ENCODE data around the gene TCF12.

TCF12 gene

DNA sequence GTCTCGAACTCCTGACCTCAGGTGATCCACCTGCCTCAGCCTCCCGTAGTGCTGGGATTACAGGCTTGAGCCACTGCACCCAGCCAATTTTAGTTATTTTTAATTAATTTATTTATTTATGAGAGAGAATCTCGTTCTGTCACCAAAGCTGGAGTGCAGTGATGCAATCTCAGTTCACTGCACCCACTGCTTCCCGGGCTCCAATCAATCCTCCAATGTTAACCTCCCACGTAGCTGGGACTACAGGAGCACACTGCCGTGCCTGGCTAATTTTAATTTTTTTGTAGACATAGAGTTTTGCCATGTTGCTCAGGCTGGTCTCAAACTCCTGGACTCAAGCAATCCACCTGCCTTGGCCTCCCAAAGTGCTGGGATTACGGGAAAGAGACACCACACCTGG, 137.9 kb downstream of the TCF12 start:
- Histone ChIP-seq H4K8ac (ENCODE audit: low read depth, low read length) (no peak overlapping the region), H3K9me3 (replicated peaks in 1 of 2; ENCODE audit: control insufficient read depth in 2 of 2, insufficient read depth in 1 of 2, low read depth in 1 of 2, low read length in 2 of 2) (peaks cover 0 to 5% of the 10 kb centered on the region in 2 donors)
- no CpG with 5 or more reads among the region's 7 CpGs for WGBS, 2 donors (ENCODE audit: extremely low coverage in 2 of 2, insufficient read length in 2 of 2, insufficient replicate concordance in 1 of 2)

DNA sequence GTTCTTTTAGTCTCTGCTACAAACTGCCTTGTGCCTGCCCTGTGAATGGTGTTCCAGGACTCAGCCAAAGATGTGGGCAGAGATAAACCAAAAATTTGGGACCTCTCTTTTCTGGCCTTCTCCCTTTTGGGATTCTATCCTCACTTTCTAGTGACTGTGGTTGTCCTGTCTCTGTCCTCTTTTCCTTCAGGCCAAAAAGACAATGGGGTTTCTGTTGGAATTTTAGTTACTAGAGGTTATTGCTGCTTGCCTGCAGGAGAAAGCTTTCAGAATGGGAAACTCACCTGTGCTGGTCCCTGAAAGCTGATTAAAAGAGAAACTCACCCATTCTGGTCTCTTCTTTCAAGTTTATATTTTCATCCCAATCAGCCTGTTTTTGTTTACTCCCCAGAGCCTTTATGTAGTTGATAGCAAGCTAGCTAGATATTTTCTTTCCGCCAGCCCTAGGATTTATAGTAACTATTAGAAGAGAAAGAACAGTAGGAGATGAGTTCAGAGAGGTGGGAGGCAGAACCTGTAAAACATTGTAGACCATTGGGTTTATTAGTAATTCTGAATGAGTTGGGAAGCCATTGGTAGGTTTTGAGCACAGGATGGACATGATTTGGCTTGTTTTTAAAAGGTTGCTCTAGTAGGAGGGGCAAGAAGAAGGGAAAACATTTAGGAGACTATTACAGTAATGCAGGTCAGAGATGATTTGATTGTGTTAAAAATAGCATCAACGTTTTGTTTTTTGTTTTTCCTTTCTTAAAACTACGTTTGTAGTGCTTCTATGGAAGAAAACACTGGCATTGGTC, 138.9 kb downstream of the TCF12 start:
- no CpG with 5 or more reads among the region's 3 CpGs for WGBS, 2 donors (ENCODE audit: extremely low coverage in 2 of 2, insufficient read length in 2 of 2, insufficient replicate concordance in 1 of 2)
- H3K27ac ChIP-seq (replicated peaks; ENCODE audit: low read length), result no peak overlapping the region

More for the DNA sequence above, 137.9 kb downstream of the TCF12 start:
- Histone ChIP-seq H2BK15ac (ENCODE audit: low read length) (no peak overlapping the region), H4K91ac (ENCODE audit: low read depth, low read length, poor library complexity) (no peak overlapping the region), H2AK5ac (ENCODE audit: low read depth, low read length) (no peak overlapping the region), H3K9ac (ENCODE audit: low read depth, low read length, poor library complexity) (no peak overlapping the region), H3K27me3 (ENCODE audit: control insufficient read depth in 3 of 3, insufficient read depth in 3 of 3, low read depth in 1 of 3, low read length in 3 of 3) (no peaks in the 10 kb centered on the region), H3K14ac (ENCODE audit: low read length) (no peak overlapping the region), H3K4ac (ENCODE audit: low read length) (no peak overlapping the region), H2BK5ac (ENCODE audit: low read length) (no peak overlapping the region), H3K27ac (replicated peaks; ENCODE audit: low read length) (no peak overlapping the region), H3K18ac (ENCODE audit: low read length) (no peak overlapping the region), H2AFZ (ENCODE audit: low read length) (no peak overlapping the region), H3K4me1 (ENCODE audit: control insufficient read depth in 2 of 2, insufficient read depth in 1 of 2, low read depth in 1 of 2, low read length in 2 of 2) (peaks cover 7% of the 10 kb centered on the region in 2 donors), H3K4me3 (ENCODE audit: low read length in 2 of 2) (no peak overlapping the region), H3K79me1 (ENCODE audit: low read depth, low read length) (peaks cover 2% of the 10 kb centered on the region), H2BK12ac (ENCODE audit: low read length) (no peak overlapping the region), H2BK120ac (ENCODE audit: low read depth, low read length) (no peak overlapping the region), H3K36me3 (replicated peaks in 1 of 2; ENCODE audit: control insufficient read depth in 2 of 2, insufficient read depth in 2 of 2, low read length in 2 of 2) (no peaks in the 10 kb centered on the region), H3K4me2 (ENCODE audit: insufficient read depth, low read length, poor library complexity, severe bottlenecking) (no peak overlapping the region), H3K23ac (ENCODE audit: low read depth, low read length, poor library complexity) (no peak overlapping the region)
- no peak for DNase-seq (ENCODE audit: low spot score)

GRCh38 chr15:57059026-57059660, 140.7 kb downstream of the TCF12 start:
- no peak overlapping the region for H4K91ac ChIP-seq (ENCODE audit: low read depth, low read length, poor library complexity)
- no peak overlapping the region for H3K18ac ChIP-seq (ENCODE audit: low read length)
- no peak overlapping the region for H2BK5ac ChIP-seq (ENCODE audit: low read length)
- no peaks in the 10 kb centered on the region for H3K9me3 ChIP-seq (replicated peaks in 1 of 2; ENCODE audit: control insufficient read depth in 2 of 2, insufficient read depth in 1 of 2, low read depth in 1 of 2, low read length in 2 of 2)
- H3K4ac ChIP-seq (ENCODE audit: low read length), result no peak overlapping the region
- H4K8ac ChIP-seq (ENCODE audit: low read depth, low read length), result no peak overlapping the region
- peaks cover 2% of the 10 kb centered on the region for H3K79me1 ChIP-seq (ENCODE audit: low read depth, low read length)
- H3K23ac ChIP-seq (ENCODE audit: low read depth, low read length, poor library complexity), result no peak overlapping the region
- peaks cover 7% of the 10 kb centered on the region in 2 donors for H3K4me1 ChIP-seq (ENCODE audit: control insufficient read depth in 2 of 2, insufficient read depth in 1 of 2, low read depth in 1 of 2, low read length in 2 of 2)
- no peak overlapping the region for H3K9ac ChIP-seq (ENCODE audit: low read depth, low read length, poor library complexity)
- no peak overlapping the region for H2AFZ ChIP-seq (ENCODE audit: low read length)
- no peak for DNase-seq (ENCODE audit: low spot score)
- H3K4me3 ChIP-seq (ENCODE audit: low read length in 2 of 2), result no peak overlapping the region
- H2BK15ac ChIP-seq (ENCODE audit: low read length), result no peak overlapping the region
- no peak overlapping the region for H2AK5ac ChIP-seq (ENCODE audit: low read depth, low read length)
- H3K27ac ChIP-seq (replicated peaks; ENCODE audit: low read length), result no peak overlapping the region
- H3K27me3 ChIP-seq (ENCODE audit: control insufficient read depth in 3 of 3, insufficient read depth in 3 of 3, low read depth in 1 of 3, low read length in 3 of 3), result no peaks in the 10 kb centered on the region
- H3K14ac ChIP-seq (ENCODE audit: low read length), result no peak overlapping the region
- peaks cover 0 to 6% of the 10 kb centered on the region in 2 donors for H3K36me3 ChIP-seq (replicated peaks in 1 of 2; ENCODE audit: control insufficient read depth in 2 of 2, insufficient read depth in 2 of 2, low read length in 2 of 2)
- whole genome bisulfite sequencing, 2 donors (ENCODE audit: extremely low coverage in 2 of 2, insufficient read length in 2 of 2, insufficient replicate concordance in 1 of 2), result no CpG with 5 or more reads among the region's 2 CpGs
- H2BK12ac ChIP-seq (ENCODE audit: low read length), result no peak overlapping the region
- no peak overlapping the region for H2BK120ac ChIP-seq (ENCODE audit: low read depth, low read length)
- no peak overlapping the region for H3K4me2 ChIP-seq (ENCODE audit: insufficient read depth, low read length, poor library complexity, severe bottlenecking)

More for the DNA sequence above, 138.9 kb downstream of the TCF12 start:
- Histone ChIP-seq H3K79me1 (ENCODE audit: low read depth, low read length) (peaks cover 2% of the 10 kb centered on the region), H3K4me1 (ENCODE audit: control insufficient read depth in 2 of 2, insufficient read depth in 1 of 2, low read depth in 1 of 2, low read length in 2 of 2) (peaks cover 7% of the 10 kb centered on the region in 2 donors), H2BK120ac (ENCODE audit: low read depth, low read length) (no peak overlapping the region), H2AK5ac (ENCODE audit: low read depth, low read length) (no peak overlapping the region), H4K91ac (ENCODE audit: low read depth, low read length, poor library complexity) (no peak overlapping the region), H3K14ac (ENCODE audit: low read length) (no peak overlapping the region), H2BK15ac (ENCODE audit: low read length) (no peak overlapping the region), H3K4ac (ENCODE audit: low read length) (no peak overlapping the region), H3K9ac (ENCODE audit: low read depth, low read length, poor library complexity) (no peak overlapping the region), H2AFZ (ENCODE audit: low read length) (no peak overlapping the region), H3K36me3 (replicated peaks in 1 of 2; ENCODE audit: control insufficient read depth in 2 of 2, insufficient read depth in 2 of 2, low read length in 2 of 2) (no peaks in the 10 kb centered on the region), H2BK12ac (ENCODE audit: low read length) (no peak overlapping the region), H3K9me3 (replicated peaks in 1 of 2; ENCODE audit: control insufficient read depth in 2 of 2, insufficient read depth in 1 of 2, low read depth in 1 of 2, low read length in 2 of 2) (no peaks in the 10 kb centered on the region), H3K23ac (ENCODE audit: low read depth, low read length, poor library complexity) (no peak overlapping the region), H3K4me2 (ENCODE audit: insufficient read depth, low read length, poor library complexity, severe bottlenecking) (no peak overlapping the region), H2BK5ac (ENCODE audit: low read length) (no peak overlapping the region), H3K4me3 (ENCODE audit: low read length in 2 of 2) (no peak overlapping the region), H4K8ac (ENCODE audit: low read depth, low read length) (no peak overlapping the region), H3K18ac (ENCODE audit: low read length) (no peak overlapping the region), H3K27me3 (ENCODE audit: control insufficient read depth in 3 of 3, insufficient read depth in 3 of 3, low read depth in 1 of 3, low read length in 3 of 3) (no peaks in the 10 kb centered on the region)
- no peak for DNase-seq (ENCODE audit: low spot score)

DNA sequence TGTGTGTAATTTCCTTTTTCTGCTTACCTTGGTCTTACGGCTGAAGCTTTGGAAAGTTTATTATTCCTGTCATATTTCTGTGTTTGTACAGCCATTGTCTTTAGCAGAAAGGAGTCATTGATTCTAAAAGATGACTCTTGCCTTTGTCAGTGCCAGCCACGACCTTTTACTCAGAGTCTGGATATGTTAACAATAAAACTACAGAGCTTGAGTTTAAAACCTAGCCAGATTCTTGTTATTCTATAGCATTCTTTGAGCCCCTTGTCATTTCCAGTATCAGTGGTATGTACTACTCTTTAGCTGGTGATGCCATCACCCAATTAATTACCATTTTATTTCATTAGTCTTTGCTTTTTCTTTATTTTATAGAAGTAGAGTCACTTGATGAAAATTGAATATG, 142.4 kb downstream of the TCF12 start:
- Histone ChIP-seq H3K27me3 (ENCODE audit: control insufficient read depth in 3 of 3, insufficient read depth in 3 of 3, low read depth in 1 of 3, low read length in 3 of 3) (no peaks in the 10 kb centered on the region), H3K36me3 (replicated peaks in 1 of 2; ENCODE audit: control insufficient read depth in 2 of 2, insufficient read depth in 2 of 2, low read length in 2 of 2) (peaks cover 0 to 13% of the 10 kb centered on the region in 2 donors), H4K91ac (ENCODE audit: low read depth, low read length, poor library complexity) (no peak overlapping the region), H3K18ac (ENCODE audit: low read length) (no peak overlapping the region), H2BK120ac (ENCODE audit: low read depth, low read length) (no peak overlapping the region), H3K9ac (ENCODE audit: low read depth, low read length, poor library complexity) (no peak overlapping the region), H3K27ac (replicated peaks; ENCODE audit: low read length) (no peak overlapping the region), H2AK5ac (ENCODE audit: low read depth, low read length) (no peak overlapping the region), H3K23ac (ENCODE audit: low read depth, low read length, poor library complexity) (no peak overlapping the region), H2AFZ (ENCODE audit: low read length) (no peak overlapping the region), H2BK15ac (ENCODE audit: low read length) (no peak overlapping the region), H3K79me1 (ENCODE audit: low read depth, low read length) (peaks cover 2% of the 10 kb centered on the region), H2BK5ac (ENCODE audit: low read length) (no peak overlapping the region), H4K8ac (ENCODE audit: low read depth, low read length) (no peak overlapping the region), H3K4ac (ENCODE audit: low read length) (no peak overlapping the region), H3K4me2 (ENCODE audit: insufficient read depth, low read length, poor library complexity, severe bottlenecking) (no peak overlapping the region), H3K4me1 (ENCODE audit: control insufficient read depth in 2 of 2, insufficient read depth in 1 of 2, low read depth in 1 of 2, low read length in 2 of 2) (peaks cover 7% of the 10 kb centered on the region in 2 donors), H2BK12ac (ENCODE audit: low read length) (no peak overlapping the region), H3K14ac (ENCODE audit: low read length) (no peak overlapping the region), H3K9me3 (replicated peaks in 1 of 2; ENCODE audit: control insufficient read depth in 2 of 2, insufficient read depth in 1 of 2, low read depth in 1 of 2, low read length in 2 of 2) (no peaks in the 10 kb centered on the region), H3K4me3 (ENCODE audit: low read length in 2 of 2) (no peak overlapping the region)
- no peak for DNase-seq (ENCODE audit: low spot score)
- WGBS, 2 donors (ENCODE audit: extremely low coverage in 2 of 2, insufficient read length in 2 of 2, insufficient replicate concordance in 1 of 2), result no CpG with 5 or more reads among the region's 2 CpGs

Data from neuronal stem cell (in vitro differentiated cells).